HepG2 (cell line): ENCODE measurements around the gene SPATA21. TPM values are rescaled to one million over a fixed set of nuclear protein-coding genes. Genes with fewer than 3 reads are reported as not detected.

Experiments used
- ATAC-seq: fragments of 200-7000 bp; cut with Tn5 transposase; 3 replicates; pipeline ENCODE4 v1.9.1; 2020; ENCODE audit warnings: mild to moderate bottlenecking, moderate library complexity
- BruUV-seq: library from RNA; stranded (reverse); fragments of 400-500 nt; replicated peaks from 2 replicates; lab custom pipeline; 2021; lab: Mats Ljungman, UMichigan
- CTCF ChIA-PET: fragments of 300-600 bp; formaldehyde crosslinking; extraction: SDS; loops from one replicate; lab custom pipeline; 2021; ENCODE audit warnings: low total read pairs, inconsistent platforms, low intra/inter-chr PET ratio; lab: Yijun Ruan, JAX
- POLR2A ChIA-PET: fragments of 350-600 bp; sonication (Branson Sonifier 250); formaldehyde crosslinking; loops from one replicate; lab custom pipeline; 2020; ENCODE audit warnings: antibody characterized with exemption, inconsistent platforms; lab: Yijun Ruan, JAX
- DNase-seq: peaks from one replicate; pipeline ENCODE4 v3.0.0-alpha.2; 2015; ENCODE audit warnings: low spot score
- FAIRE-seq: peaks from 3 replicates; lab custom pipeline; 2011; peaks lifted over from hg19 to GRCh38; lab: Jason Lieb, UNC
- H2AFZ ChIP-seq: one replicate; pipeline ENCODE4 v1.6.1; 2011; ENCODE audit warnings: low read length, inconsistent platforms
- H3K27ac ChIP-seq: fragments of 300-600 bp; 3 replicates; pipeline ENCODE4 v1.8.0; 2011; ENCODE audit warnings: mixed run types, mild to moderate bottlenecking, mixed read lengths, low read length, inconsistent platforms; ENCODE audit not compliant: insufficient read depth; ENCODE audit errors: extremely low read length
- H3K27me3 ChIP-seq, 2 experiments: fragments of 200-600 bp in 1 of 2; 2 replicates in 1 of 2; 3 replicates in 1 of 2; pipeline versions ENCODE4 v1.6.0 to v1.8.0; 2011; ENCODE audit warnings: low read length in 2 of 2, mild to moderate bottlenecking in 2 of 2, moderate library complexity in 2 of 2, inconsistent platforms in 1 of 2; ENCODE audit not compliant: insufficient read depth in 2 of 2, control insufficient read depth in 1 of 2
- H3K36me3 ChIP-seq, 2 experiments: fragments of 200-600 bp in 1 of 2; replicated peaks in 1 of 2; 2 replicates in 1 of 2; 3 replicates in 1 of 2; pipeline versions ENCODE4 v1.5.1 to v1.8.0; 2011; ENCODE audit warnings: low read length in 2 of 2, inconsistent platforms in 1 of 2; ENCODE audit not compliant: insufficient read depth in 2 of 2, control insufficient read depth in 1 of 2
- H3K4me1 ChIP-seq: 2 replicates; pipeline ENCODE4 v1.5.1; 2012; ENCODE audit warnings: low read length, inconsistent platforms; ENCODE audit not compliant: insufficient read depth
- H3K4me2 ChIP-seq: 2 replicates; pipeline ENCODE4 v1.6.0; 2011; ENCODE audit warnings: low read depth, low read length, inconsistent platforms
- H3K4me3 ChIP-seq, 3 experiments: fragments of 200-600 bp in 1 of 3; sonication (generic), shearing (Covaris generic) in 1 of 3; replicated peaks in 1 of 3; 2 replicates each; pipeline ENCODE4 v1.5.1; 2011 to 2016; ENCODE audit warnings: low read length in 3 of 3, inconsistent platforms in 2 of 3, low read depth in 2 of 3, mild to moderate bottlenecking in 2 of 3, control low read depth in 1 of 3, mixed read lengths in 1 of 3; ENCODE audit not compliant: insufficient read depth in 1 of 3
- H3K79me2 ChIP-seq: one replicate; pipeline ENCODE4 v1.6.1; 2011; ENCODE audit warnings: low read length, inconsistent platforms; ENCODE audit not compliant: insufficient read depth
- H3K9ac ChIP-seq: 2 replicates; pipeline ENCODE4 v1.6.0; 2011; ENCODE audit warnings: mild to moderate bottlenecking, low read depth, low read length, inconsistent platforms; ENCODE audit not compliant: insufficient read depth
- H3K9me3 ChIP-seq: 2 replicates; pipeline ENCODE4 v1.5.1; 2012; ENCODE audit warnings: mild to moderate bottlenecking, low read length
- H4K20me1 ChIP-seq: 2 replicates; pipeline ENCODE4 v1.6.0; 2011; ENCODE audit warnings: inconsistent platforms, mild to moderate bottlenecking, low read length, moderate library complexity; ENCODE audit not compliant: insufficient read depth
- MTA3 ChIP-seq: sonication (generic); formaldehyde crosslinking; IDR thresholded peaks from 2 replicates; pipeline ENCODE4 v1.4.0; 2020; ENCODE audit warnings: missing genetic modification reagents
- WGBS: methylation state at CpG from one replicate; pipeline ENCODE4 v1.1.6; 2017; ENCODE audit warnings: low lambda C conversion rate; 5-methylcytosine and 5-hydroxymethylcytosine counted together
- in situ Hi-C: cut with HindIII; loops from 2 replicates; pipeline ENCODE4 v1.10.0; 2017; ENCODE audit warnings: low pct_unique_long_range_greater_than_20kb; ENCODE audit not compliant: extremely low pct_ligation_motif_present
- intact Hi-C: fragments of 100-400 bp; cut with micrococcal nuclease; formaldehyde crosslinking; loops from one replicate; pipeline ENCODE4 v1.10.0; 2022; ENCODE audit not compliant: unreplicated experiment
- polyA plus RNA-seq, 8 experiments: library from polyadenylated mRNA; depleted of rRNA in 3 of 8; stranded (reverse) in 7 of 8; unstranded in 1 of 8; fragments of >200 nt; fragmentation: Illumina TruSeq in 4 of 8; extraction: Trizol in 4 of 8; gene quantifications; 2 replicates each; pipeline versions ENCODE4 v1.2.1 to v1.2.3, GENCODE V29; 2011 to 2016; ENCODE audit warnings: low read depth in 4 of 8, missing spikeins in 1 of 8, mixed read lengths in 1 of 8; ENCODE audit not compliant: insufficient read depth in 1 of 8
- total RNA-seq, 5 experiments: library from RNA; depleted of rRNA; stranded (reverse); fragments of >200 nt; fragmentation: Illumina TruSeq; extraction: Trizol; gene quantifications; 2 replicates each; pipeline ENCODE4 v1.2.3, GENCODE V29; 2016; ENCODE audit warnings: low read depth in 1 of 5
- TF ChIP-seq, protein P1 (sequence below): sonication (generic); formaldehyde crosslinking; IDR thresholded peaks from 2 replicates; pipeline ENCODE4 v1.8.1; 2023; ENCODE audit warnings: mild to moderate bottlenecking, missing genetic modification reagents, borderline replicate concordance
- TF ChIP-seq, protein P2 (sequence below): sonication (generic); formaldehyde crosslinking; IDR thresholded peaks from 2 replicates; pipeline ENCODE4 v1.8.0; 2022; ENCODE audit warnings: missing genetic modification reagents, mild to moderate bottlenecking, moderate library complexity, borderline replicate concordance
- TF ChIP-seq, protein P3 (sequence below): sonication (generic); formaldehyde crosslinking; IDR thresholded peaks from 2 replicates; pipeline ENCODE4 v1.4.0; 2020; ENCODE audit warnings: missing genetic modification reagents, borderline replicate concordance

SPATA21 gene
- total and polyA plus RNA-seq, 2 of the 13 experiments (the other 11 are each of a cell fraction or from before 2014, with no cell fraction given) = 0.80 to 1.4 TPM

DNA sequence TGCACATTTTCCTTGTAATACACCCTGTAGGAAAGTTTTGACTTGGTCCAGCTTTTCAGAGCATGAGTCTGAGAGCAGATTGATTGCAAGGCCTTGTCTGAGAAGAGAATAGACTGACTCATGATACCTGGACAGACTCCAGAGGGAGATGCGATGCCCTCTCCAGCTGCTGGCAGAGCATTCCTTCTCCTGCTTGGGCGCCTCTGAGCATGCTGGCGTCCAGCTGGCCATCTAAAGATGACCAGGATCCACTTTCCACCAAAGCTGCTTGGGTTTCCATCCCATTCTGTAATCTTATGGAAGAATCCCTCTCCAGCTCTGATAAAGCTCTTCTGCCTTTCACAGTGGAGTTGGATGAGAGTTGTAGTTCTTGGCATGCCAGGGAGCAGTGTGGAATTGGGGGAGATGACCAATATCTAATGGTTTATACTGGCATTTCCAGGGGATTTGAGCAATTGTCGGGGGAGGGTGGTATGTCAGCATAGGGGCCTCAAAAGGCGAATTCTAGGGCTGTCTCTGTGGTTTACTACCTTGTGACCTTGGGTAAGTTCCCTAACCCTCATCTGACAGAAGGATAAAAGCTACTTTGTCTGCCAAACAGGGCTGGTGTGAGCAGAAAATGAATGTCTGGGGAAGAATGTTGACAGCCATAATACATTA lies 50.6 kb downstream of the SPATA21 start:
- BruUV-seq = no TSS peak
- no peak overlapping the region for H3K9ac ChIP-seq
- 69% methylated on average over 5 of the region's 5 CpGs for WGBS
- CTCF ChIA-PET = no interaction called here
- H3K4me3 ChIP-seq = no peak overlapping the region
- H3K36me3 ChIP-seq = peaks cover 0 to 11% of the 10 kb centered on the region in 2 experiments; a peak in 3 of 5 replicates
- TF ChIP-seq, protein P1, sequence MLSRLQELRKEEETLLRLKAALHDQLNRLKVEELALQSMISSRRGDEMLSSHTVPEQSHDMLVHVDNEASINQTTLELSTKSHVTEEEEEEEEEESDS (CRISPR knock-in tag) = no peak
- TF ChIP-seq, protein P2, sequence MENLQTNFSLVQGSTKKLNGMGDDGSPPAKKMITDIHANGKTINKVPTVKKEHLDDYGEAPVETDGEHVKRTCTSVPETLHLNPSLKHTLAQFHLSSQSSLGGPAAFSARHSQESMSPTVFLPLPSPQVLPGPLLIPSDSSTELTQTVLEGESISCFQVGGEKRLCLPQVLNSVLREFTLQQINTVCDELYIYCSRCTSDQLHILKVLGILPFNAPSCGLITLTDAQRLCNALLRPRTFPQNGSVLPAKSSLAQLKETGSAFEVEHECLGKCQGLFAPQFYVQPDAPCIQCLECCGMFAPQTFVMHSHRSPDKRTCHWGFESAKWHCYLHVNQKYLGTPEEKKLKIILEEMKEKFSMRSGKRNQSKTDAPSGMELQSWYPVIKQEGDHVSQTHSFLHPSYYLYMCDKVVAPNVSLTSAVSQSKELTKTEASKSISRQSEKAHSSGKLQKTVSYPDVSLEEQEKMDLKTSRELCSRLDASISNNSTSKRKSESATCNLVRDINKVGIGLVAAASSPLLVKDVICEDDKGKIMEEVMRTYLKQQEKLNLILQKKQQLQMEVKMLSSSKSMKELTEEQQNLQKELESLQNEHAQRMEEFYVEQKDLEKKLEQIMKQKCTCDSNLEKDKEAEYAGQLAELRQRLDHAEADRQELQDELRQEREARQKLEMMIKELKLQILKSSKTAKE (CRISPR knock-in tag) = no peak
- TF ChIP-seq, protein P3, sequence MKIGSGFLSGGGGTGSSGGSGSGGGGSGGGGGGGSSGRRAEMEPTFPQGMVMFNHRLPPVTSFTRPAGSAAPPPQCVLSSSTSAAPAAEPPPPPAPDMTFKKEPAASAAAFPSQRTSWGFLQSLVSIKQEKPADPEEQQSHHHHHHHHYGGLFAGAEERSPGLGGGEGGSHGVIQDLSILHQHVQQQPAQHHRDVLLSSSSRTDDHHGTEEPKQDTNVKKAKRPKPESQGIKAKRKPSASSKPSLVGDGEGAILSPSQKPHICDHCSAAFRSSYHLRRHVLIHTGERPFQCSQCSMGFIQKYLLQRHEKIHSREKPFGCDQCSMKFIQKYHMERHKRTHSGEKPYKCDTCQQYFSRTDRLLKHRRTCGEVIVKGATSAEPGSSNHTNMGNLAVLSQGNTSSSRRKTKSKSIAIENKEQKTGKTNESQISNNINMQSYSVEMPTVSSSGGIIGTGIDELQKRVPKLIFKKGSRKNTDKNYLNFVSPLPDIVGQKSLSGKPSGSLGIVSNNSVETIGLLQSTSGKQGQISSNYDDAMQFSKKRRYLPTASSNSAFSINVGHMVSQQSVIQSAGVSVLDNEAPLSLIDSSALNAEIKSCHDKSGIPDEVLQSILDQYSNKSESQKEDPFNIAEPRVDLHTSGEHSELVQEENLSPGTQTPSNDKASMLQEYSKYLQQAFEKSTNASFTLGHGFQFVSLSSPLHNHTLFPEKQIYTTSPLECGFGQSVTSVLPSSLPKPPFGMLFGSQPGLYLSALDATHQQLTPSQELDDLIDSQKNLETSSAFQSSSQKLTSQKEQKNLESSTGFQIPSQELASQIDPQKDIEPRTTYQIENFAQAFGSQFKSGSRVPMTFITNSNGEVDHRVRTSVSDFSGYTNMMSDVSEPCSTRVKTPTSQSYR = peak; percentile 78; the same call in 1 of the 2 replicates
- TF ChIP-seq MTA3 (CRISPR knock-in tag) = no peak
- ATAC-seq (peak; percentile 36), DNase-seq (peak; percentile 29), FAIRE-seq (no peak)
- H4K20me1 ChIP-seq = peaks cover 72% of the 10 kb centered on the region
- no peak overlapping the region for H2AFZ ChIP-seq
- peaks cover 65% of the 10 kb centered on the region for H3K4me1 ChIP-seq
- H3K4me2 ChIP-seq = no peak overlapping the region
- in situ Hi-C loops = no loop called here
- POLR2A ChIA-PET = interaction anchor here (0.5 to 1.6 kb wide), 6 partner anchors 15 to 39 kb away, joined by 3 to 4 read pairs (median 3); partner anchors contain the start of gene SZRD1
- H3K27ac ChIP-seq = no peak overlapping the region
- peaks cover 90% of the 10 kb centered on the region for H3K79me2 ChIP-seq
- H3K27me3 ChIP-seq = no peaks in the 10 kb centered on the region
- no peaks in the 10 kb centered on the region for H3K9me3 ChIP-seq
- intact Hi-C loops = no loop called here
